Endothelial cell of umbilical vein (primary cell): ENCODE measurements around the gene ATP8A1. TPM values are rescaled to one million over a fixed set of nuclear protein-coding genes. Genes with fewer than 3 reads are reported as not detected.
A peak's percentile ranks its signal among the peaks of the same experiment; 100 is the strongest.

Source experiments
- BruUV-seq: library from RNA; stranded (reverse); fragments of 400-500 nt; replicated peaks from 2 replicates; lab custom pipeline; 2021; lab: Mats Ljungman, UMichigan
- CTCF ChIA-PET: fragments of 300-600, 350-600 bp; sonication (Branson Sonifier 250); formaldehyde crosslinking; loops from one replicate; lab custom pipeline; 2021; ENCODE audit warnings: antibody characterized with exemption, inconsistent platforms; lab: Charles Lee
- POLR2A ChIA-PET: fragments of 300-600, 350-600 bp; sonication (Branson Sonifier 250); formaldehyde crosslinking; loops from one replicate; lab custom pipeline; 2021; ENCODE audit warnings: antibody characterized with exemption, inconsistent platforms; lab: Charles Lee
- DNase-seq: peaks from one replicate; pipeline ENCODE4 v3.0.0-alpha.2; 2011; ENCODE audit warnings: low read depth, low spot score
- FAIRE-seq: peaks from 2 replicates; lab custom pipeline; 2011; peaks lifted over from hg19 to GRCh38; lab: Jason Lieb, UNC
- H2AFZ ChIP-seq: 2 replicates; pipeline ENCODE4 v1.6.0; 2012; ENCODE audit warnings: low read depth, low read length, control low read depth, inconsistent platforms
- H3K27ac ChIP-seq: 2 replicates; pipeline ENCODE4 v1.5.1; 2011; ENCODE audit warnings: low read depth, mild to moderate bottlenecking, control low read depth, low read length, moderate library complexity; ENCODE audit not compliant: insufficient read depth
- H3K27me3 ChIP-seq, 2 experiments: 2 replicates each; pipeline versions ENCODE4 v1.6.0 to v1.6.1; 2011; ENCODE audit warnings: low read length in 2 of 2, mixed read lengths in 1 of 2; ENCODE audit not compliant: control insufficient read depth in 2 of 2, insufficient read depth in 2 of 2
- H3K36me3 ChIP-seq, 2 experiments: 2 replicates in 1 of 2; 3 replicates in 1 of 2; pipeline ENCODE4 v1.5.1; 2011; ENCODE audit warnings: low read length in 2 of 2, mild to moderate bottlenecking in 1 of 2, moderate library complexity in 1 of 2; ENCODE audit not compliant: control insufficient read depth in 2 of 2, insufficient read depth in 2 of 2; ENCODE audit errors: extremely low read depth in 1 of 2
- H3K4me1 ChIP-seq: 3 replicates; pipeline ENCODE4 v1.5.1; 2011; ENCODE audit warnings: mild to moderate bottlenecking, low read length; ENCODE audit not compliant: control insufficient read depth, insufficient read depth; ENCODE audit errors: extremely low read depth
- H3K4me2 ChIP-seq: 2 replicates; pipeline ENCODE4 v1.6.1; 2011; ENCODE audit warnings: low read length, control low read depth, mixed read lengths; ENCODE audit not compliant: insufficient read depth
- H3K4me3 ChIP-seq, 3 experiments: fragments of 200-600 bp in 1 of 3; sonication (generic), shearing (Covaris generic) in 1 of 3; replicated peaks in 1 of 3; 2 replicates each; pipeline ENCODE4 v1.5.1; 2011 to 2016; ENCODE audit warnings: control low read depth in 3 of 3, low read length in 3 of 3, mild to moderate bottlenecking in 2 of 3, inconsistent platforms in 1 of 3, low read depth in 1 of 3, moderate library complexity in 1 of 3; ENCODE audit not compliant: insufficient read depth in 1 of 3
- H3K79me2 ChIP-seq: 2 replicates; pipeline ENCODE4 v1.6.0; 2012; ENCODE audit warnings: low read length, inconsistent platforms; ENCODE audit not compliant: control insufficient read depth, insufficient read depth
- H3K9ac ChIP-seq: replicated peaks from 2 replicates; pipeline ENCODE3; 2011; ENCODE audit warnings: low read length, control low read depth; ENCODE audit not compliant: insufficient read depth; ENCODE audit errors: extremely low read depth
- H3K9me1 ChIP-seq: replicated peaks from 3 replicates; pipeline ENCODE4 v1.6.0; 2011; ENCODE audit warnings: mild to moderate bottlenecking, low read length; ENCODE audit not compliant: control insufficient read depth, insufficient read depth; ENCODE audit errors: extremely low read depth
- H3K9me3 ChIP-seq: replicated peaks from 2 replicates; pipeline ENCODE4 v1.5.1; 2012; ENCODE audit warnings: low read length, inconsistent platforms; ENCODE audit not compliant: control insufficient read depth, insufficient read depth
- H4K20me1 ChIP-seq: replicated peaks from 2 replicates; pipeline ENCODE3; 2011; ENCODE audit warnings: mild to moderate bottlenecking, low read length; ENCODE audit not compliant: control insufficient read depth, insufficient read depth; ENCODE audit errors: extremely low read depth
- EZH2 ChIP-seq: IDR thresholded peaks from 2 replicates; pipeline ENCODE4 v1.6.1; 2012; ENCODE audit warnings: borderline replicate concordance, low read depth, mild to moderate bottlenecking, moderate library complexity, low read length, inconsistent platforms; ENCODE audit not compliant: severe bottlenecking
- FOS ChIP-seq: IDR thresholded peaks from 2 replicates; pipeline ENCODE4 v1.6.1; 2011; ENCODE audit warnings: mild to moderate bottlenecking, low read length, moderate library complexity, borderline replicate concordance; ENCODE audit not compliant: insufficient read depth
- GATA2 ChIP-seq: IDR thresholded peaks from 2 replicates; pipeline ENCODE4 v1.7.0; 2011; ENCODE audit warnings: low read depth, mild to moderate bottlenecking, moderate library complexity, mixed read lengths, low read length; ENCODE audit not compliant: insufficient read length, insufficient read depth
- JUN ChIP-seq: IDR thresholded peaks from 2 replicates; pipeline ENCODE4 v1.6.1; 2011; ENCODE audit warnings: borderline replicate concordance, low read depth; ENCODE audit not compliant: insufficient read length, insufficient read depth
- MAX ChIP-seq: IDR thresholded peaks from 2 replicates; pipeline ENCODE4 v1.6.1; 2011; ENCODE audit not compliant: insufficient read depth, insufficient read length
- MYC ChIP-seq: IDR thresholded peaks from one replicate; pipeline ENCODE4 v1.6.1; 2011; ENCODE audit warnings: mild to moderate bottlenecking, low read depth, low read length
- POLR2A ChIP-seq: IDR thresholded peaks from 2 replicates; pipeline ENCODE4 v1.6.1; 2012; ENCODE audit warnings: low read depth, mild to moderate bottlenecking, control low read depth, low read length
- POLR2AphosphoS5 ChIP-seq: IDR thresholded peaks from 2 replicates; pipeline ENCODE4 v1.6.1; 2012; ENCODE audit warnings: low read depth, mild to moderate bottlenecking, control low read depth, low read length, moderate library complexity; ENCODE audit not compliant: insufficient read depth
- dilution Hi-C: fragments of 300-500 bp; cut with MboI; formaldehyde crosslinking; loops from one replicate; pipeline ENCODE4 v1.15.0; 2019; ENCODE audit warnings: low sequenced_read_pairs; ENCODE audit not compliant: extremely low pct_ligation_motif_present
- intact Hi-C: fragments of 100-400 bp; cut with micrococcal nuclease; formaldehyde crosslinking; loops from one replicate; pipeline ENCODE4 v1.10.0; 2022
- polyA plus RNA-seq, 4 experiments: library from polyadenylated mRNA; depleted of rRNA in 3 of 4; stranded (reverse) in 3 of 4; unstranded in 1 of 4; fragments of >200 nt; gene quantifications; 2 replicates each; pipeline versions ENCODE4 v1.2.1 to v1.2.3, GENCODE V29; 2011 to 2012; ENCODE audit warnings: missing spikeins in 1 of 4
- total RNA-seq: library from RNA; stranded (reverse); gene quantifications from 2 replicates; pipeline ENCODE4 v1.2.3, GENCODE V29; 2021
- TF ChIP-seq, protein P1 (sequence below), 2 donors: IDR thresholded peaks; 1 replicate in 1 of 2; 2 replicates in 1 of 2; pipeline ENCODE4 v1.5.1; 2011; ENCODE audit warnings: low read length in 2 of 2, mild to moderate bottlenecking in 2 of 2, moderate library complexity in 2 of 2, control low read depth in 1 of 2, inconsistent platforms in 1 of 2, low read depth in 1 of 2; ENCODE audit not compliant: insufficient read depth in 1 of 2; ENCODE audit errors: extremely low read depth in 1 of 2

ATP8A1 gene
- total and polyA plus RNA-seq, 2 donors (not counting 3 experiments of a cell fraction or from before 2014, with no cell fraction given), result 0.97 to 11.5 TPM

DNA sequence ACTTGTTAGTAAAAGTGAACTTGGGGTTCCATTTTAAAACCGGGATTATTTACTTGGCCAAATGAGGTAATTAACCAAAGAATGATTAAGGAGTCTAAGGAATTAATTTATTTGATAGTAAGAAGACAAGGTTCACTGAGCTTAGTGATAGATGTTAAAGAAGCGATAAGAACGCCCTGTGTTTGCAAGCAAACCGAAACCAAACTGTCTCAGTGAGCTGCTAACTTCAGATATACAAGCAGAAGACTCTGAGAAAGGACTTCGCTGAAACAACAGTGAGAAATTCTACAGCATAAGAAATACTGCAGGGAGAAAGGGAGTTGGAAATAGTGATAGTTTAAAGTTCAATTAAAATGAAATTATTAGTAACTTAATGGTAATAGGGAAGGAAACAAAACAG, 297.2 kb downstream of the ATP8A1 start:
- intact Hi-C loops, result loop anchor here (5.0 kb wide), 1 partner anchor 57 kb away; no protein-coding TSS in a partner anchor
- Histone ChIP-seq H3K36me3 (no peaks in the 10 kb centered on the region), H3K27me3 (peaks cover 2% of the 10 kb centered on the region in 2 experiments), H3K9me1 (no peaks in the 10 kb centered on the region), H3K4me3 (peak overlapping the region in 2 of 3 experiments; percentile 12 to 49), H2AFZ (peak overlapping the region; percentile 71), H3K9ac (peak overlapping the region; percentile 33), H3K4me2 (peak overlapping the region; percentile 79), H4K20me1 (no peaks in the 10 kb centered on the region), H3K79me2 (no peaks in the 10 kb centered on the region), H3K9me3 (no peaks in the 10 kb centered on the region), H3K4me1 (no peaks in the 10 kb centered on the region), H3K27ac (no peak overlapping the region)
- no peak for FAIRE-seq
- peak; percentile 46 for DNase-seq
- TF ChIP-seq FOS, result no peak
- TF ChIP-seq, protein P1, sequence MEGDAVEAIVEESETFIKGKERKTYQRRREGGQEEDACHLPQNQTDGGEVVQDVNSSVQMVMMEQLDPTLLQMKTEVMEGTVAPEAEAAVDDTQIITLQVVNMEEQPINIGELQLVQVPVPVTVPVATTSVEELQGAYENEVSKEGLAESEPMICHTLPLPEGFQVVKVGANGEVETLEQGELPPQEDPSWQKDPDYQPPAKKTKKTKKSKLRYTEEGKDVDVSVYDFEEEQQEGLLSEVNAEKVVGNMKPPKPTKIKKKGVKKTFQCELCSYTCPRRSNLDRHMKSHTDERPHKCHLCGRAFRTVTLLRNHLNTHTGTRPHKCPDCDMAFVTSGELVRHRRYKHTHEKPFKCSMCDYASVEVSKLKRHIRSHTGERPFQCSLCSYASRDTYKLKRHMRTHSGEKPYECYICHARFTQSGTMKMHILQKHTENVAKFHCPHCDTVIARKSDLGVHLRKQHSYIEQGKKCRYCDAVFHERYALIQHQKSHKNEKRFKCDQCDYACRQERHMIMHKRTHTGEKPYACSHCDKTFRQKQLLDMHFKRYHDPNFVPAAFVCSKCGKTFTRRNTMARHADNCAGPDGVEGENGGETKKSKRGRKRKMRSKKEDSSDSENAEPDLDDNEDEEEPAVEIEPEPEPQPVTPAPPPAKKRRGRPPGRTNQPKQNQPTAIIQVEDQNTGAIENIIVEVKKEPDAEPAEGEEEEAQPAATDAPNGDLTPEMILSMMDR (IDR thresholded peaks at IDR 0.05; ENCODE audit: extremely low read depth in 1 of 2, insufficient read depth in 1 of 2, low read depth in 1 of 2, low read length in 2 of 2), result no peak
- TF ChIP-seq MYC, result no peak
- no peak for TF ChIP-seq MAX
- no peak for TF ChIP-seq POLR2A
- no peak for TF ChIP-seq JUN
- TF ChIP-seq EZH2, result no peak
- no peak for TF ChIP-seq GATA2
- no peak for TF ChIP-seq POLR2AphosphoS5
- ChIA-PET CTCF (interaction anchor here (0.7 to 4.0 kb wide), 6 partner anchors 8 to 80 kb away, joined by 3 to 21 read pairs (median 3); no protein-coding TSS in a partner anchor), POLR2A (no interaction called here)
- no TSS peak for BruUV-seq
- dilution Hi-C loops, result no loop called here

Other genes starting within 250 kb of the ATP8A1 start
- not detected in 2 replicates for gene GRXCR1, start 235.6 kb upstream of the ATP8A1 start, total RNA-seq
- not detected in 2 replicates for gene GRXCR1, start 235.6 kb upstream of the ATP8A1 start, polyA plus RNA-seq